Osteoblast (primary cell): ENCODE data around the gene STK32C. TPM values are rescaled to one million over a fixed set of nuclear protein-coding genes. Genes with fewer than 3 reads are reported as not detected.
"Not testable (repeated sequence)": the region's sequence is repeated elsewhere in the genome, so short reads cannot be mapped to it uniquely, and the experiment has no call there.

Experiments
- DNase-seq: peaks from one replicate; pipeline ENCODE4 v3.0.0; 2011; ENCODE audit warnings: low spot score, mixed read lengths; ENCODE audit not compliant: insufficient read length; ENCODE audit errors: missing footprints
- H2AFZ ChIP-seq: 2 replicates; pipeline ENCODE4 v1.6.0; 2011; ENCODE audit warnings: mild to moderate bottlenecking, low read length
- H3K27ac ChIP-seq: 2 replicates; pipeline ENCODE4 v1.5.1; 2011; ENCODE audit warnings: mild to moderate bottlenecking, low read depth, low read length, moderate library complexity
- H3K27me3 ChIP-seq: 2 replicates; pipeline ENCODE4 v1.6.0; 2012; ENCODE audit warnings: mild to moderate bottlenecking, control low read depth, inconsistent platforms, low read length, moderate library complexity; ENCODE audit not compliant: insufficient read depth
- H3K36me3 ChIP-seq: 2 replicates; pipeline ENCODE4 v1.5.1; 2011; ENCODE audit warnings: mild to moderate bottlenecking, low read length, control low read depth, moderate library complexity; ENCODE audit not compliant: insufficient read depth
- H3K4me1 ChIP-seq: 2 replicates; pipeline ENCODE4 v1.5.1; 2011; ENCODE audit warnings: mild to moderate bottlenecking, low read length, control low read depth, moderate library complexity; ENCODE audit not compliant: insufficient read depth
- H3K4me2 ChIP-seq: 2 replicates; pipeline ENCODE4 v1.6.0; 2011; ENCODE audit warnings: mild to moderate bottlenecking, low read length; ENCODE audit not compliant: insufficient read depth
- H3K4me3 ChIP-seq: fragments of 200-600 bp; sonication (generic); 3 replicates; pipeline ENCODE4 v1.5.1; 2012; ENCODE audit warnings: mild to moderate bottlenecking, low read length, inconsistent platforms; ENCODE audit not compliant: insufficient read depth
- H3K79me2 ChIP-seq: 2 replicates; pipeline ENCODE4 v1.6.0; 2012; ENCODE audit warnings: mild to moderate bottlenecking, low read length, control low read depth, inconsistent platforms; ENCODE audit not compliant: insufficient read depth
- H3K9me3 ChIP-seq: 2 replicates; pipeline ENCODE4 v1.5.1; 2011; ENCODE audit warnings: low read depth, low read length, control low read depth
- H4K20me1 ChIP-seq: 2 replicates; pipeline ENCODE4 v1.6.0; 2012; ENCODE audit warnings: mild to moderate bottlenecking, low read length, control low read depth; ENCODE audit not compliant: insufficient read depth
- CTCF ChIP-seq: IDR thresholded peaks from 2 replicates; pipeline ENCODE4 v1.5.1; 2011; ENCODE audit warnings: mild to moderate bottlenecking, low read depth, low read length, moderate library complexity; ENCODE audit errors: extremely low read depth
- total RNA-seq: library from RNA; depleted of rRNA; stranded (reverse); fragments of >200 nt; gene quantifications from 2 replicates; pipeline ENCODE4 v1.2.3, GENCODE V29; 2012

Gene STK32C
- total RNA-seq, 1 donor: 14.5 TPM

DNA sequence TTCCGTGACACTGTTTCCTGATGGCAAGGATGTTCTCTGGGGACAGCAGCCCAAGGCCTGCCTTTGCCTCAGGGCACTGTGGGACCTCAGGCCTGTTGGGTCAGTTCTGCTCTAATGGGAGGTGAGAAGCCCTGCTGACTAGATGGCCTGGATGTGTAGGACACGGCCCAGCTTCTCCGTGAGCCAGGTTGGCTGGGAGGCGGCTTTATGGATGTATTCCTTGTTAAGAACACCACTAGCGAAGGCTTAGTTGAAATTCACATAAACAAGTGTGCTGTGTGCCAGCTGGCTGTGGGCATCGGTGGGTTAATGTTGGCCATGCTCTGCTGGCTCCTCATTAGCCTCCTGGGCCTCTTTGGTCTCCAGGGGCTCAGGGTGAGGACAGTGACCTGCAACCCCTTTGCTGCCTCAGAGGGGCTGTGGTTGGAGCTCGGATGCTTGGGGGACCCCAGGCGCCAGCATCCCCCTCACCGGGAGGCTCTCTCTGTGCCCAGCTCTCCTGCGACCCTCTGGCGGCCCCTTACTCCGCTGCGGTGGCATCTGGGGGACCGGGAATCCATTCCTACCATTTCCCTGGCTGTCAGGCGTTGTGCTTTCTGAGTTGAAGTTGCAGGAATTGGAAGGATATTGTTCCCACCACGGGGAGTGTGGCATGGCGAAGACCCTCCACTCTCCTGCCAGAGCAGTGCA lies 143.8 kb downstream of the STK32C start:
- Histone ChIP-seq H3K79me2 (no peaks in the 10 kb centered on the region), H2AFZ (no peak overlapping the region), H3K4me2 (no peak overlapping the region), H4K20me1 (no peaks in the 10 kb centered on the region), H3K4me1 (no peaks in the 10 kb centered on the region), H3K36me3 (no peaks in the 10 kb centered on the region), H3K27ac (no peak overlapping the region), H3K4me3 (no peak overlapping the region), H3K27me3 (peaks cover 2% of the 10 kb centered on the region), H3K9me3 (no peaks in the 10 kb centered on the region)
- DNase-seq: no peak
- no peak for TF ChIP-seq CTCF

GRCh38 chr10:132163278-132163765 lies 144.4 kb downstream of the STK32C start:
- TF ChIP-seq CTCF: no peak
- Histone ChIP-seq H3K27me3 (peaks cover 2% of the 10 kb centered on the region), H3K36me3 (no peaks in the 10 kb centered on the region), H2AFZ (no peak overlapping the region), H3K4me2 (no peak overlapping the region), H3K4me3 (no peak overlapping the region), H3K79me2 (no peaks in the 10 kb centered on the region), H3K27ac (no peak overlapping the region), H3K4me1 (no peaks in the 10 kb centered on the region), H4K20me1 (no peaks in the 10 kb centered on the region), H3K9me3 (no peaks in the 10 kb centered on the region)
- no peak for DNase-seq

DNA sequence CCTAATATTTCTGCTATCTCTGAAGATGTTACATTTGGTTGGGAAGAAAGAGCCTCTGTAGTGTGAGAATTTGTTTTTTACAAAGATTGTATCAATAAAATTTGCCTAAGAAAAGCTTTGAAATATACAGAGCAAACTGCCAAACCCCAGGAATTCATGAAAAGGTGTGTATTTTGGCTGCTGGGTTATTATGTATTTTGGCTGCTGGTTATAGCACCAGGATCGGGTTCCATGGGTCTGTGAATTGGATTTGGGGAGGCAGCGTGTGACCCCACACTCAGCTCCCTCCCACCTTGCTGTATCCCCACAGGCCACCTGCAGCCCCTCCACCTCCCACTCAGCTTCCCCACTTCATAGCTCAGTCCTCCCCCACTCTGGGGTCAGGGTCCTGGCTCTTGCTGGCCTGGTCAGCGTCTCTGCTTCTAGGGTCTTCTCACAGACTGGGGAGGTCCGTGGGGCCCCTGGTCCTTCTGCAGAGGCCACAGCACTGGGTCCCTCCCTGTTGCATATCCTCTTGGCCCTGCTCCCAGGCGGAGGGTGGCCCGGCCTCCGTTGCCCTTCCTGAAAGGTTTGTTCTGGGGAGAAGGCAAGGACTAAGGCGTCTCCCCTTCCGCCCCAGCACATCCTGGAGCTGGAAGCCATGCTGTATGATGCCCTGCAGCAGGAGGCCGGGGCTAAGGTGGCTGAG lies 145.0 kb downstream of the STK32C start:
- no peak overlapping the region for H3K4me3 ChIP-seq
- H3K9me3 ChIP-seq: no peaks in the 10 kb centered on the region
- DNase-seq: peak; percentile 83
- H3K27ac ChIP-seq: no peak overlapping the region
- H3K4me2 ChIP-seq: no peak overlapping the region
- H3K79me2 ChIP-seq: no peaks in the 10 kb centered on the region
- no peaks in the 10 kb centered on the region for H3K36me3 ChIP-seq
- TF ChIP-seq CTCF: no peak
- peaks cover 2% of the 10 kb centered on the region for H3K27me3 ChIP-seq
- no peaks in the 10 kb centered on the region for H4K20me1 ChIP-seq
- H3K4me1 ChIP-seq: no peaks in the 10 kb centered on the region
- no peak overlapping the region for H2AFZ ChIP-seq

DNA sequence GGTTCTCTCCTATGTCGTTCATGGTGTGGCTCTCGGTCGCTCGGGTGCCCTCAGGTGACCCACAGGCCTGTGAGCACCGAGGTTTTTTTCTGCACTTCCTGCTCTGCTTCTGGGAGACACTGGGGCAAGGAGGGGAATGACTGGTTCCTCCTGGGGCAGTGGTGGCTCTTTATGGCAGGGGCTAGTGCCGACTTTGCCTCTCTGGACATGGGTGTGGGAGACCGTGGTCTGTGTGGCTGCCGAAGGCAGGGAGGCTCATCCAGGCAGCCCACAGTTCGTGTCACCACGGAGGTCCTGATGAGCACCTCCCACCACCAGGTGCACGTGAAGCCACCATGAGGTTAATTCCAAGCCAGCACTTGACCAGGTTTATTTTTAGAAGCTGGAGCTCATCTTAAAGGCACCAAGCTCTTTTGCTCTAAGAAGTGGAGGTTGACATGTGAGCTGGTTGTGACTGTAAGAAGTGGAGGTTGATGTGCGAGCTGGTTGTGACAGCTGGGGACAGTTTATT lies 145.7 kb downstream of the STK32C start:
- Histone ChIP-seq H4K20me1 (no peaks in the 10 kb centered on the region), H3K36me3 (no peaks in the 10 kb centered on the region), H2AFZ (no peak overlapping the region), H3K27me3 (peaks cover 2% of the 10 kb centered on the region), H3K4me2 (no peak overlapping the region), H3K9me3 (no peaks in the 10 kb centered on the region), H3K4me3 (no peak overlapping the region), H3K4me1 (no peaks in the 10 kb centered on the region), H3K79me2 (no peaks in the 10 kb centered on the region), H3K27ac (no peak overlapping the region)
- no peak for TF ChIP-seq CTCF
- peak; percentile 85 for DNase-seq

DNA sequence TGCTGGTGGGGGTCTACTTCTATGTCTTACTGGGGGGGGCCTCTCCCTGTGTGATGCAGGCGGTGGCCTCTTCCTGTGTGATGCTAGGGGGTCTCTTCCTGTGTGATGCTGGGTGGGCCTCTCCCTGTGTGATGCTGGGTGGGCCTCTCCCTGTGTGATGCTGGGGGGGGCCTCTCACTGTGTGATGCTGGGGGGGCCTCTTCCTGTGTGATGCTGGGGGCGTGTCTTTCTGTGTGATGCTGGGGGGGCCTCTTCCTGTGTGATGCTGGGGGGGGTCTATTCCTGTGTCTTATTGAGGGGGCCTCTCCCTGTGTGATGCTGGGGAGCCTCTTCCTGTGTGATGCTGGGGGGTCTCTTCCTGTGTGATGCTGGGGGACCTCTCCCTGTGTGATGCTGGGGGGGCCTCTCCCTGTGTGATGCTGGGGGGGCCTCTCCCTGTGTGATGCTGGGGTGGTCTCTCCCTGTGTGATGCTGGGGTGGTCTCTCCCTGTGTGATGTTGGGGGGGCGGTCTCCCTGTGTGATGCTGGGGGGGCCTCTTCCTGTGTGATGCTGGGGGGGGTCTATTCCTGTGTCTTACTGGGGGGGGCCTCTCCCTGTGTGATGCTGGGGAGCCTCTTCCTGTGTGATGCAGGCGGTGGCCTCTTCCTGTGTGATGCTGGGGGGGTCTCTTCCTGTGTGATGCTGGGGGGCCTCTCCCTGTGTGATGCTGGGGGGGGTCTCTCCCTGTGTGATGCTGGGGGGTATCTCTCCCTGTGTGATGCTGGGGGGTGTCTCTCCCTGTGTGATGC lies 146.7 kb downstream of the STK32C start:
- H3K4me3 ChIP-seq, H2AFZ ChIP-seq, DNase-seq, H3K9me3 ChIP-seq, H4K20me1 ChIP-seq, H3K4me2 ChIP-seq, H3K79me2 ChIP-seq, H3K4me1 ChIP-seq, H3K27ac ChIP-seq, H3K27me3 ChIP-seq, H3K36me3 ChIP-seq: not testable (repeated sequence)
